ENCODE data around the gene RELN. TPM values are rescaled to one million over a fixed set of nuclear protein-coding genes. Genes with fewer than 3 reads are reported as not detected.

Gene RELN
- polyA plus RNA-seq, 1 donor (not counting 4 experiments of a cell fraction or from before 2014, with no cell fraction given): not detected

GRCh38 chr7:103594186-103594585, 395.3 kb downstream of the RELN start:
- dilution Hi-C loops (cut with MboI; ENCODE audit: extremely low pct_ligation_motif_present, low sequenced_read_pairs): no loop called here
- H3K4me3 ChIP-seq (ENCODE audit: control insufficient read depth in 2 of 3, extremely low read depth in 1 of 3, insufficient read depth in 2 of 3, low read depth in 1 of 3, low read length in 3 of 3): no peak overlapping the region
- no peaks in the 10 kb centered on the region for H3K9me3 ChIP-seq (ENCODE audit: control insufficient read depth, low read depth, low read length)
- H2AFZ ChIP-seq (ENCODE audit: control insufficient read depth, low read length): no peak overlapping the region
- H3K27ac ChIP-seq (ENCODE audit: control insufficient read depth, insufficient read depth, low read length): no peak overlapping the region
- H3K9me1 ChIP-seq (ENCODE audit: control insufficient read depth, extremely low read depth, insufficient read depth, low read length): no peaks in the 10 kb centered on the region
- DNase-seq (ENCODE audit: low read depth, low spot score): no peak
- no peaks in the 10 kb centered on the region for H3K27me3 ChIP-seq (ENCODE audit: control insufficient read depth, extremely low read depth, insufficient read depth, low read length)
- H3K9ac ChIP-seq (ENCODE audit: control insufficient read depth, extremely low read depth, insufficient read depth, low read length): no peak overlapping the region
- H3K4me1 ChIP-seq (ENCODE audit: control insufficient read depth, extremely low read depth, insufficient read depth, low read length): no peaks in the 10 kb centered on the region
- H4K20me1 ChIP-seq (ENCODE audit: control insufficient read depth, extremely low read depth, insufficient read depth, low read length): no peaks in the 10 kb centered on the region
- no peak overlapping the region for H3K4me2 ChIP-seq (ENCODE audit: control insufficient read depth, extremely low read depth, insufficient read depth, low read depth, low read length)
- TF ChIP-seq EZH2 (IDR thresholded peaks at IDR 0.05; ENCODE audit: low read length) (no peak), CTCF (optimal IDR thresholded peaks at IDR 0.05 in 1 of 3, IDR thresholded peaks at IDR 0.05 in 1 of 3, conservative IDR thresholded peaks at IDR 0.05 in 1 of 3; ENCODE audit: extremely low read depth in 1 of 3, insufficient read depth in 2 of 3, low read length in 3 of 3) (no peak)
- H3K79me2 ChIP-seq (ENCODE audit: control insufficient read depth, insufficient read depth, low read length): no peaks in the 10 kb centered on the region
- no peak for FAIRE-seq
- H3K36me3 ChIP-seq (ENCODE audit: control insufficient read depth in 2 of 2, extremely low read depth in 1 of 2, insufficient read depth in 2 of 2, low read length in 2 of 2): no peaks in the 10 kb centered on the region

GRCh38 chr7:103593691-103594090, 395.8 kb downstream of the RELN start:
- Histone ChIP-seq H3K4me1 (ENCODE audit: control insufficient read depth, extremely low read depth, insufficient read depth, low read length) (no peaks in the 10 kb centered on the region), H3K9me1 (ENCODE audit: control insufficient read depth, extremely low read depth, insufficient read depth, low read length) (no peaks in the 10 kb centered on the region), H4K20me1 (ENCODE audit: control insufficient read depth, extremely low read depth, insufficient read depth, low read length) (no peaks in the 10 kb centered on the region), H3K27ac (ENCODE audit: control insufficient read depth, insufficient read depth, low read length) (no peak overlapping the region), H3K36me3 (ENCODE audit: control insufficient read depth in 2 of 2, extremely low read depth in 1 of 2, insufficient read depth in 2 of 2, low read length in 2 of 2) (no peaks in the 10 kb centered on the region), H3K9ac (ENCODE audit: control insufficient read depth, extremely low read depth, insufficient read depth, low read length) (no peak overlapping the region), H2AFZ (ENCODE audit: control insufficient read depth, low read length) (no peak overlapping the region), H3K4me3 (ENCODE audit: control insufficient read depth in 2 of 3, extremely low read depth in 1 of 3, insufficient read depth in 2 of 3, low read depth in 1 of 3, low read length in 3 of 3) (no peak overlapping the region), H3K4me2 (ENCODE audit: control insufficient read depth, extremely low read depth, insufficient read depth, low read depth, low read length) (no peak overlapping the region), H3K9me3 (ENCODE audit: control insufficient read depth, low read depth, low read length) (no peaks in the 10 kb centered on the region), H3K27me3 (ENCODE audit: control insufficient read depth, extremely low read depth, insufficient read depth, low read length) (no peaks in the 10 kb centered on the region), H3K79me2 (ENCODE audit: control insufficient read depth, insufficient read depth, low read length) (no peaks in the 10 kb centered on the region)
- TF ChIP-seq CTCF (optimal IDR thresholded peaks at IDR 0.05 in 1 of 3, IDR thresholded peaks at IDR 0.05 in 1 of 3, conservative IDR thresholded peaks at IDR 0.05 in 1 of 3; ENCODE audit: extremely low read depth in 1 of 3, insufficient read depth in 2 of 3, low read length in 3 of 3): no peak
- no peak for TF ChIP-seq EZH2 (IDR thresholded peaks at IDR 0.05; ENCODE audit: low read length)
- FAIRE-seq (no peak), DNase-seq (ENCODE audit: low read depth, low spot score) (no peak)
- dilution Hi-C loops (cut with MboI; ENCODE audit: extremely low pct_ligation_motif_present, low sequenced_read_pairs): no loop called here

All from keratinocyte (primary cell).